PC-3 (cell line): ENCODE measurements around the gene ASCC3.
"Not testable (repeated sequence)": the region's sequence is repeated elsewhere in the genome, so short reads cannot be mapped to it uniquely, and the experiment has no call there.

Experiments used
- EZH2phosphoT487 ChIP-seq: fragments of 300-600 bp; sonication (generic); IDR thresholded peaks from 2 replicates; pipeline ENCODE4 v1.6.1; 2018; ENCODE audit warnings: mild to moderate bottlenecking, antibody characterized with exemption, low read length, borderline replicate concordance
- TF ChIP-seq, protein P1 (sequence below): fragments of 300-600 bp; sonication (generic); conservative IDR thresholded peaks from 2 replicates; pipeline ENCODE4 v1.5.1; 2017; ENCODE audit warnings: antibody characterized with exemption, low read depth, mild to moderate bottlenecking, low read length

DNA sequence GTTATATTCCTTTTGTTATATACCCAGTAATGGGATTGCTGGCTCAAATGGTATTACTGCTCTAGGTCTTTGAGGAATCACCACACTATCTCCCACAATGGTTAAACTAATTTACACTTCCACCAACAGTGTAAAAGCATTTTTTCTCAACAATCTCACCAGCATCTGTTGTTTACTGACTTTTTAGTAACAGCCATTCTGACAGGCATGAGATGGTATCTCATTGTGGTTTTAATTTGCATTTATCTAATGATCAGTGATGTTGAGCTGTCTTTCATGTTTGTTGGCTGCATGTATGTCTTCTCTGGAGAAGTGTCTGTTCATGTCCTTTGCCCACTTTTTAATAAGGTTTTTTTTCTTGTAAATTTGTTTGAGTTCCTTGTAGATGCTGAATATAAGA, 143.4 kb downstream of the ASCC3 start:
- TF ChIP-seq, protein P1, sequence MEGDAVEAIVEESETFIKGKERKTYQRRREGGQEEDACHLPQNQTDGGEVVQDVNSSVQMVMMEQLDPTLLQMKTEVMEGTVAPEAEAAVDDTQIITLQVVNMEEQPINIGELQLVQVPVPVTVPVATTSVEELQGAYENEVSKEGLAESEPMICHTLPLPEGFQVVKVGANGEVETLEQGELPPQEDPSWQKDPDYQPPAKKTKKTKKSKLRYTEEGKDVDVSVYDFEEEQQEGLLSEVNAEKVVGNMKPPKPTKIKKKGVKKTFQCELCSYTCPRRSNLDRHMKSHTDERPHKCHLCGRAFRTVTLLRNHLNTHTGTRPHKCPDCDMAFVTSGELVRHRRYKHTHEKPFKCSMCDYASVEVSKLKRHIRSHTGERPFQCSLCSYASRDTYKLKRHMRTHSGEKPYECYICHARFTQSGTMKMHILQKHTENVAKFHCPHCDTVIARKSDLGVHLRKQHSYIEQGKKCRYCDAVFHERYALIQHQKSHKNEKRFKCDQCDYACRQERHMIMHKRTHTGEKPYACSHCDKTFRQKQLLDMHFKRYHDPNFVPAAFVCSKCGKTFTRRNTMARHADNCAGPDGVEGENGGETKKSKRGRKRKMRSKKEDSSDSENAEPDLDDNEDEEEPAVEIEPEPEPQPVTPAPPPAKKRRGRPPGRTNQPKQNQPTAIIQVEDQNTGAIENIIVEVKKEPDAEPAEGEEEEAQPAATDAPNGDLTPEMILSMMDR, result not testable (repeated sequence)
- TF ChIP-seq EZH2phosphoT487, result not testable (repeated sequence)
